ENCODE data around the gene WTIP. TPM values are rescaled to one million over a fixed set of nuclear protein-coding genes. Genes with fewer than 3 reads are reported as not detected.
A peak's percentile ranks its signal among the peaks of the same experiment; 100 is the strongest.

The WTIP gene
- total and polyA plus RNA-seq, 2 of the 13 experiments (the other 11 are each of a cell fraction or from before 2014, with no cell fraction given): 15.0 to 18.1 TPM

- TF ChIP-seq TEAD3 (CRISPR knock-in tag; optimal IDR thresholded peaks at IDR 0.05; ENCODE audit: borderline replicate concordance): no peak
- no peak for TF ChIP-seq ZSCAN30 (CRISPR knock-in tag; IDR thresholded peaks at IDR 0.05)
- TF ChIP-seq CREB3 (CRISPR knock-in tag; IDR thresholded peaks at IDR 0.05): no peak
- no peak for TF ChIP-seq AFF4 (CRISPR knock-in tag; IDR thresholded peaks at IDR 0.05)
- no peak for TF ChIP-seq ETV6 (CRISPR knock-in tag; conservative IDR thresholded peaks at IDR 0.05)
- TF ChIP-seq HNF4A (CRISPR knock-in tag; IDR thresholded peaks at IDR 0.05): peak; percentile 60
- TF ChIP-seq IRF1 (CRISPR knock-in tag; IDR thresholded peaks at IDR 0.05; ENCODE audit: low read depth): no peak
- no peak for TF ChIP-seq KIAA2018 (CRISPR knock-in tag; IDR thresholded peaks at IDR 0.05; ENCODE audit: borderline replicate concordance)
- no peak for TF ChIP-seq ZBTB49 (CRISPR knock-in tag; IDR thresholded peaks at IDR 0.05; ENCODE audit: borderline replicate concordance)
- TF ChIP-seq ZNF180 (CRISPR knock-in tag; IDR thresholded peaks at IDR 0.05; ENCODE audit: borderline replicate concordance, low read depth): no peak
Observed at GRCh38 chr19:34503531-34504272, 22.1 kb downstream of the WTIP start (continued).
